Measurements from ENCODE around the gene ATP11C. TPM values are rescaled to one million over a fixed set of nuclear protein-coding genes. Genes with fewer than 3 reads are reported as not detected.
"Not testable (repeated sequence)": the region's sequence is repeated elsewhere in the genome, so short reads cannot be mapped to it uniquely, and the experiment has no call there.

ATP11C gene
- total RNA-seq, 4 donors from 2014 or later = 16.3 to 26.6 (median 18.4) TPM

- H3K27me3 ChIP-seq = peaks cover 6% of the 10 kb centered on the region
- no peak overlapping the region for H3K27ac ChIP-seq
- 56% methylated on average over 24 of the region's 52 CpGs for WGBS
- TF ChIP-seq CTCF (IDR thresholded peaks at IDR 0.05) = no peak
- no peaks in the 10 kb centered on the region for H3K9me3 ChIP-seq
- H3K4me1 ChIP-seq = peaks cover 13% of the 10 kb centered on the region
- no peak for DNase-seq (ENCODE audit: low spot score in 2 of 2)
- no peaks in the 10 kb centered on the region for H3K36me3 ChIP-seq
- peak overlapping the region; percentile 42 for H3K4me3 ChIP-seq
Observed at GRCh38 chrX:139691843-139692505, 240.9 kb downstream of the ATP11C start.

GRCh38 chrX:139691493-139691842 lies 241.4 kb downstream of the ATP11C start:
- TF ChIP-seq EP300 (IDR thresholded peaks at IDR 0.05) (no peak), CTCF (IDR thresholded peaks at IDR 0.05) (no peak), POLR2A (IDR thresholded peaks at IDR 0.05) (no peak), POLR2AphosphoS5 (IDR thresholded peaks at IDR 0.05) (no peak)
- H3K27me3 ChIP-seq = peaks cover 6% of the 10 kb centered on the region

GRCh38 chrX:139685175-139685574 lies 247.7 kb downstream of the ATP11C start:
- 89% methylated on average over 7 of the region's 7 CpGs for WGBS
- not testable (repeated sequence) for H3K36me3 ChIP-seq; H3K27me3 ChIP-seq; H3K9me3 ChIP-seq; H3K4me3 ChIP-seq; DNase-seq (ENCODE audit: low spot score in 2 of 2); H3K27ac ChIP-seq; H3K4me1 ChIP-seq

More at GRCh38 chrX:139691493-139691842, 241.4 kb downstream of the ATP11C start:
- Histone ChIP-seq H3K36me3 (no peaks in the 10 kb centered on the region), H3K9me3 (no peaks in the 10 kb centered on the region), H3K4me1 (peaks cover 13% of the 10 kb centered on the region), H3K4me3 (peak overlapping the region; percentile 42), H3K27ac (no peak overlapping the region)
- 37% methylated on average over 19 of the region's 23 CpGs for WGBS
- DNase-seq (ENCODE audit: low spot score in 2 of 2) = no peak

GRCh38 chrX:139680356-139680755 lies 252.5 kb downstream of the ATP11C start:
- TF ChIP-seq POLR2A (IDR thresholded peaks at IDR 0.05) (no peak), CTCF (IDR thresholded peaks at IDR 0.05) (no peak), EP300 (IDR thresholded peaks at IDR 0.05) (no peak), POLR2AphosphoS5 (IDR thresholded peaks at IDR 0.05) (no peak)
- 64% methylated on average over 3 of the region's 3 CpGs for WGBS
- H3K27me3 ChIP-seq = no peaks in the 10 kb centered on the region
- no peak overlapping the region for H3K4me3 ChIP-seq
- no peaks in the 10 kb centered on the region for H3K36me3 ChIP-seq
- no peaks in the 10 kb centered on the region for H3K4me1 ChIP-seq
- no peaks in the 10 kb centered on the region for H3K9me3 ChIP-seq
- no peak overlapping the region for H3K27ac ChIP-seq
- DNase-seq (ENCODE audit: low spot score in 2 of 2) = no peak

Other genes starting within 250 kb of the ATP11C start
- under 1 TPM in 1 of 4 donors, not detected in 3; 0.23 TPM for gene MCF2, start 224.9 kb downstream of the ATP11C start, total RNA-seq
- gene CXorf66, start 32.5 kb upstream of the ATP11C start, total RNA-seq = not detected